Neural cell (in vitro differentiated cells): Measurements from ENCODE around the gene PGAM4. TPM values are rescaled to one million over a fixed set of nuclear protein-coding genes. Genes with fewer than 3 reads are reported as not detected.

ENCODE experiments used
- H2AFZ ChIP-seq: fragments of 200-600, 300-800 bp; sonication (generic), shearing (Covaris generic); 2 replicates; pipeline ENCODE4 v1.6.0; 2014; ENCODE audit warnings: low read depth, mild to moderate bottlenecking, antibody characterized with exemption, low read length, moderate library complexity
- H3F3A ChIP-seq: fragments of 200-600 bp; shearing (Covaris generic); 2 replicates; pipeline ENCODE4 v1.6.1; 2016; ENCODE audit warnings: mild to moderate bottlenecking, moderate library complexity, mixed read lengths, antibody characterized with exemption, low read length; ENCODE audit not compliant: insufficient read depth, poor library complexity, severe bottlenecking
- H3K27ac ChIP-seq: fragments of 200-600, 300-800 bp; sonication (generic), shearing (Covaris generic); 2 replicates; pipeline ENCODE4 v1.5.1; 2014; ENCODE audit warnings: mild to moderate bottlenecking, low read length, moderate library complexity
- H3K27me3 ChIP-seq: fragments of 300-800, 200-600 bp; sonication (generic), shearing (Covaris generic); 2 replicates; pipeline ENCODE4 v1.6.0; 2014; ENCODE audit warnings: mild to moderate bottlenecking, low read depth, low read length, moderate library complexity; ENCODE audit not compliant: insufficient read depth
- H3K36me3 ChIP-seq: fragments of 300-800, 200-600 bp; sonication (generic), shearing (Covaris generic); 2 replicates; pipeline ENCODE4 v1.5.1; 2014; ENCODE audit warnings: mild to moderate bottlenecking, antibody characterized with exemption, low read length, moderate library complexity; ENCODE audit not compliant: insufficient read depth
- H3K4me2 ChIP-seq: fragments of 300-800, 200-600 bp; sonication (generic), shearing (Covaris generic); 2 replicates; pipeline ENCODE4 v1.6.0; 2014; ENCODE audit warnings: mild to moderate bottlenecking, low read length
- H3K4me3 ChIP-seq: fragments of 300-800, 200-600 bp; sonication (generic), shearing (Covaris generic); 2 replicates; pipeline ENCODE4 v1.5.1; 2014; ENCODE audit warnings: mild to moderate bottlenecking, low read length, moderate library complexity
- H3K79me2 ChIP-seq: fragments of 200-600 bp; shearing (Covaris generic); replicated peaks from 2 replicates; pipeline ENCODE4 v1.6.0; 2014; ENCODE audit warnings: mild to moderate bottlenecking, low read length, moderate library complexity; ENCODE audit not compliant: insufficient read depth
- H3K9ac ChIP-seq: fragments of 300-800, 200-600 bp; sonication (generic), shearing (Covaris generic); 2 replicates; pipeline ENCODE4 v1.6.1; 2016; ENCODE audit warnings: mild to moderate bottlenecking, low read length, mixed read lengths
- H3K9me2 ChIP-seq: fragments of 200-600 bp; shearing (Covaris generic); 2 replicates; pipeline ENCODE4 v1.6.1; 2016; ENCODE audit warnings: mild to moderate bottlenecking, low read length, mixed read lengths; ENCODE audit not compliant: insufficient read depth
- H3K9me3 ChIP-seq: fragments of 200-600, 300-800 bp; sonication (generic), shearing (Covaris generic); 2 replicates; pipeline ENCODE4 v1.6.1; 2016; ENCODE audit warnings: mild to moderate bottlenecking, mixed run types, low read length, moderate library complexity, mixed read lengths
- H4K20me1 ChIP-seq: fragments of 200-600 bp; shearing (Covaris generic); 2 replicates; pipeline ENCODE4 v1.6.1; 2016; ENCODE audit warnings: mild to moderate bottlenecking, mixed run types; ENCODE audit not compliant: insufficient read depth
- CTCF ChIP-seq: fragments of 450-650 bp; IDR thresholded peaks from 2 replicates; pipeline ENCODE4 v1.5.1; 2014; ENCODE audit warnings: antibody characterized with exemption, mild to moderate bottlenecking, moderate library complexity; ENCODE audit not compliant: poor library complexity, severe bottlenecking
- EP300 ChIP-seq: fragments of 450-650 bp; conservative IDR thresholded peaks from 2 replicates; pipeline ENCODE4 v1.6.1; 2014; ENCODE audit warnings: antibody characterized with exemption, mild to moderate bottlenecking, moderate library complexity; ENCODE audit not compliant: poor library complexity, severe bottlenecking
- EZH2 ChIP-seq: fragments of 200-600, 300-800 bp; shearing (Covaris generic), sonication (generic); IDR thresholded peaks from 2 replicates; pipeline ENCODE4 v1.6.1; 2014; ENCODE audit warnings: antibody characterized with exemption, low read length, borderline replicate concordance, mild to moderate bottlenecking; ENCODE audit not compliant: insufficient read depth, poor library complexity, severe bottlenecking
- MXI1 ChIP-seq: fragments of 450-650 bp; conservative IDR thresholded peaks from 2 replicates; pipeline ENCODE4 v1.6.1; 2014; ENCODE audit warnings: antibody characterized with exemption, mild to moderate bottlenecking; ENCODE audit not compliant: poor library complexity, severe bottlenecking
- POLR2AphosphoS5 ChIP-seq: IDR thresholded peaks from 2 replicates; pipeline ENCODE4 v1.6.1; 2012
- RAD21 ChIP-seq: fragments of 450-650 bp; conservative IDR thresholded peaks from 2 replicates; pipeline ENCODE4 v1.6.1; 2014; ENCODE audit warnings: antibody characterized with exemption, mild to moderate bottlenecking, moderate library complexity
- REST ChIP-seq: IDR thresholded peaks from 2 replicates; pipeline ENCODE4 v1.6.1; 2012; ENCODE audit warnings: borderline replicate concordance
- SMC3 ChIP-seq: fragments of 450-650 bp; conservative IDR thresholded peaks from 2 replicates; pipeline ENCODE4 v1.6.1; 2014; ENCODE audit warnings: antibody characterized with exemption, mild to moderate bottlenecking, moderate library complexity; ENCODE audit not compliant: poor library complexity
- TAF1 ChIP-seq: IDR thresholded peaks from 2 replicates; pipeline ENCODE4 v1.6.1; 2012; ENCODE audit warnings: low read depth
- polyA plus RNA-seq: library from polyadenylated mRNA; depleted of rRNA; stranded (reverse); fragments of >200 nt; gene quantifications from 2 replicates; pipeline ENCODE4 v1.2.3, GENCODE V29; 2014

Gene PGAM4
- polyA plus RNA-seq, 1 donor from 2014 or later = not detected

GRCh38 chrX:77925764-77926163 is 43.7 kb downstream of the PGAM4 start:
- Histone ChIP-seq H3K4me3 (no peak overlapping the region), H3K9me2 (no peaks in the 10 kb centered on the region), H3K27me3 (no peaks in the 10 kb centered on the region), H3K9ac (no peak overlapping the region), H3F3A (no peaks in the 10 kb centered on the region), H3K4me2 (no peak overlapping the region), H3K27ac (no peak overlapping the region), H3K79me2 (no peaks in the 10 kb centered on the region), H2AFZ (no peak overlapping the region), H3K36me3 (no peaks in the 10 kb centered on the region), H4K20me1 (no peaks in the 10 kb centered on the region), H3K9me3 (no peaks in the 10 kb centered on the region)
- TF ChIP-seq MXI1 (no peak), EZH2 (no peak), TAF1 (no peak), EP300 (no peak), REST (no peak), RAD21 (no peak), CTCF (no peak), SMC3 (no peak), POLR2AphosphoS5 (no peak)

- no peaks in the 10 kb centered on the region for H3F3A ChIP-seq
- no peaks in the 10 kb centered on the region for H3K79me2 ChIP-seq
- H3K9ac ChIP-seq = no peak overlapping the region
- no peak overlapping the region for H3K4me3 ChIP-seq
- no peak overlapping the region for H3K4me2 ChIP-seq
- no peaks in the 10 kb centered on the region for H3K9me3 ChIP-seq
- no peak overlapping the region for H2AFZ ChIP-seq
- no peaks in the 10 kb centered on the region for H3K36me3 ChIP-seq
- H4K20me1 ChIP-seq = no peaks in the 10 kb centered on the region
- no peaks in the 10 kb centered on the region for H3K27me3 ChIP-seq
- TF ChIP-seq RAD21 (no peak), REST (no peak), EP300 (no peak), EZH2 (no peak), SMC3 (no peak), MXI1 (no peak), TAF1 (no peak), CTCF (no peak), POLR2AphosphoS5 (no peak)
- no peaks in the 10 kb centered on the region for H3K9me2 ChIP-seq
- no peak overlapping the region for H3K27ac ChIP-seq
These were observed 45.0 kb downstream of the PGAM4 start for GRCh38 chrX:77924320-77924859.
